Measurements from ENCODE around the gene ELAVL3. TPM values are rescaled to one million over a fixed set of nuclear protein-coding genes. Genes with fewer than 3 reads are reported as not detected.

Gene ELAVL3
- total and polyA plus RNA-seq, 2 experiments from 2014 or later, result not detected

DNA sequence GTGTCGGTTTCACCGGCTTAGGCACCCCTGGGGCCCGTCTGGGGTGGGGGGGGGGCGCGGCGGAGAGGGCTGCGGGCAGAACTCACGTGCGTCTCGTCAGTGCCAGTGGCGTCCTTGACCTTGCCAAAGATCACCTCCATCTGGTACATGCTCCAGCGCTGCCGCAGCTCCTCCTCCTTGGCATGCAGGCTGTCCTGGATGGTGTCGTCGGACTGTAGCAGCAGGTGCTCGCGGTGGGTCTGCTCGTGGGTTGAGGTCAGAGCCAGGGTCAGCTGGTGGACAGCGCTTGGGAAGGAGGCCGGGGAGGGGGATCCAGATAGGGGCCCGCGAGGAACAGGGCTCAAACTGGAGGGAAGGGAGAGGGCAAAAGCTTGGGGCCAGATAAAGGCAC, 57.1 kb downstream of the ELAVL3 start:
- Histone ChIP-seq H2AFZ (no peak overlapping the region), H3K4me1 (ENCODE audit: insufficient read depth) (no peaks in the 10 kb centered on the region), H3K79me2 (ENCODE audit: insufficient read depth) (no peaks in the 10 kb centered on the region), H3K27ac (no peak overlapping the region), H3K4me2 (ENCODE audit: unreplicated experiment) (no peak overlapping the region), H3F3A (ENCODE audit: insufficient read depth) (no peaks in the 10 kb centered on the region), H4K20me1 (ENCODE audit: insufficient read depth) (no peaks in the 10 kb centered on the region), H3K9me2 (ENCODE audit: insufficient read depth) (no peaks in the 10 kb centered on the region), H3K27me3 (replicated peaks; ENCODE audit: insufficient read depth) (no peaks in the 10 kb centered on the region; the same call in 1 of the 2 replicates), H3K9me3 (ENCODE audit: low read depth) (no peaks in the 10 kb centered on the region), H3K36me3 (ENCODE audit: low read depth) (no peaks in the 10 kb centered on the region), H3K4me3 (no peak overlapping the region), H3K9ac (no peak overlapping the region)
- in situ Hi-C loops (cut with MboI), result no loop called here
- 9% methylated on average over 15 to 16 of the region's 22 CpGs for WGBS, 2 experiments (ENCODE audit: low coverage in 1 of 2, low lambda C conversion rate in 2 of 2, missing lambda C conversion rate in 2 of 2)
- DNase-seq, result no peak
- TF ChIP-seq EZH2phosphoT487 (IDR thresholded peaks at IDR 0.05; ENCODE audit: insufficient read depth, low read depth) (no peak), EZH2 (IDR thresholded peaks at IDR 0.05; ENCODE audit: insufficient read depth, poor library complexity, severe bottlenecking) (no peak)

- Histone ChIP-seq H3K4me1 (ENCODE audit: insufficient read depth) (no peaks in the 10 kb centered on the region), H2AFZ (no peak overlapping the region), H3K9ac (no peak overlapping the region), H3K79me2 (ENCODE audit: insufficient read depth) (no peaks in the 10 kb centered on the region), H3K27me3 (replicated peaks; ENCODE audit: insufficient read depth) (no peaks in the 10 kb centered on the region; the same call in 1 of the 2 replicates), H3K36me3 (ENCODE audit: low read depth) (no peaks in the 10 kb centered on the region), H4K20me1 (ENCODE audit: insufficient read depth) (no peaks in the 10 kb centered on the region), H3K4me2 (ENCODE audit: unreplicated experiment) (no peak overlapping the region), H3F3A (ENCODE audit: insufficient read depth) (no peaks in the 10 kb centered on the region), H3K4me3 (no peak overlapping the region), H3K27ac (no peak overlapping the region), H3K9me3 (ENCODE audit: low read depth) (no peaks in the 10 kb centered on the region), H3K9me2 (ENCODE audit: insufficient read depth) (no peaks in the 10 kb centered on the region)
- no peak for TF ChIP-seq EZH2phosphoT487 (IDR thresholded peaks at IDR 0.05; ENCODE audit: insufficient read depth, low read depth)
- no peak for TF ChIP-seq EZH2 (IDR thresholded peaks at IDR 0.05; ENCODE audit: insufficient read depth, poor library complexity, severe bottlenecking)
- WGBS, 2 experiments (ENCODE audit: low coverage in 1 of 2, low lambda C conversion rate in 2 of 2, missing lambda C conversion rate in 2 of 2), result 11 to 14% methylated on average over 27 of the region's 27 CpGs
- no peak for DNase-seq
- in situ Hi-C loops (cut with MboI), result no loop called here
Measured at GRCh38 chr19:11423164-11423790, 57.6 kb downstream of the ELAVL3 start.

DNA sequence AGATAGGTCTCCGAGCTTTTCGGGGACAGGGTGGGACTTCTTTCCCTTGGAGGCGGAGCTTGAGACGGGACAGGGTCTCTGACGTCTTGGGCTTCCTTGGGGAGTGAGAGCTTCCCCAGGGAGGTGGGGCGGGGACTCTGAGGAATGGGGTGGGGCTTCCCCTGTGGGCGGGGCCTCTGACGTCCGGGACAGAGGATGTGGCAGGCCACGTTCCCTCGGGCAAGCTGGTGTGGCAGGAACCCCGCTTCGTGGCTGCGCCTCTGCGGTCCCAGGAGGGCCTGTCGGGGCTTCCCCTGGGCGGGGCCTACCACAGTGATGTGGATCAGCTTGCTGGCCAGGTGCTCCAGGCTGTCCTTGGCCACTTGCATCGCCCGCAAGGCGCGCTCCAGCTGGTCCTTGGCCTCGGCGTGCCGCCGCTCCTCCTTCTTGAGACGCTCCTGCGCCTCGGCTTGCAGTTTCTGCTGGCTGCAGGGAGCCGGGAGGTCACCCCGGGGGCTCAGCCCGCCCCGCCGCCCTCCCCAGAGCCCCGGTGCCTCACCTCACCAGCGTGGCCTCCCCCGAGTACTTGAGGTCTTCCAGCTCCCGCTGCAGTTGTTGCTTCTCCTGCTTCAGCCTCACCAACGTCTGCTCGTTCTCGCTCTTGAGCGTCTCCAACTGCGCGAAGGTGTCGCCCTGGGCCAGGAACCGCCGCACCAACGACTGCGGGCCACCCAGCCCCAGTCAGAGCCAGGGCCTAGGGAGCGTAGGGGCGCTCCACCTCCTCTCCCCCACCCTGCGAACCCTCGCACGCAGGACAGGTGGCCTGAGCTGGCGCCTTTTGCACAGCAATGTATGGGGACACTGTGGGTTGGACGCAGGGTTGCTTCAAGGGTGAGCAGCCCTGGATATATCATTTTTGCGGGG, 58.4 kb downstream of the ELAVL3 start:
- 3% methylated on average over 44 to 56 of the region's 56 CpGs for WGBS, 2 experiments (ENCODE audit: low coverage in 1 of 2, low lambda C conversion rate in 2 of 2, missing lambda C conversion rate in 2 of 2)
- Histone ChIP-seq H4K20me1 (ENCODE audit: insufficient read depth) (no peaks in the 10 kb centered on the region), H3K36me3 (ENCODE audit: low read depth) (no peaks in the 10 kb centered on the region), H3K9me3 (ENCODE audit: low read depth) (no peaks in the 10 kb centered on the region), H3K4me2 (ENCODE audit: unreplicated experiment) (peak overlapping the region; percentile 74), H3K4me3 (peak overlapping the region; percentile 61), H2AFZ (peak overlapping the region; percentile 70), H3K4me1 (ENCODE audit: insufficient read depth) (no peaks in the 10 kb centered on the region), H3K79me2 (ENCODE audit: insufficient read depth) (no peaks in the 10 kb centered on the region), H3K9me2 (ENCODE audit: insufficient read depth) (no peaks in the 10 kb centered on the region), H3K27ac (no peak overlapping the region), H3K9ac (peak overlapping the region; percentile 44; the same call in 1 of the 2 replicates), H3K27me3 (replicated peaks; ENCODE audit: insufficient read depth) (no peaks in the 10 kb centered on the region; the same call in 1 of the 2 replicates), H3F3A (ENCODE audit: insufficient read depth) (no peaks in the 10 kb centered on the region)
- TF ChIP-seq EZH2phosphoT487 (IDR thresholded peaks at IDR 0.05; ENCODE audit: insufficient read depth, low read depth) (no peak), EZH2 (IDR thresholded peaks at IDR 0.05; ENCODE audit: insufficient read depth, poor library complexity, severe bottlenecking) (no peak)
- in situ Hi-C loops (cut with MboI), result no loop called here
- peak; percentile 74 for DNase-seq

- TF ChIP-seq EZH2 (IDR thresholded peaks at IDR 0.05; ENCODE audit: insufficient read depth, poor library complexity, severe bottlenecking) (no peak), EZH2phosphoT487 (IDR thresholded peaks at IDR 0.05; ENCODE audit: insufficient read depth, low read depth) (no peak)
Measured at GRCh38 chr19:11421371-11422098, 59.3 kb downstream of the ELAVL3 start.

More at GRCh38 chr19:11421371-11422098, 59.3 kb downstream of the ELAVL3 start:
- Histone ChIP-seq H3F3A (ENCODE audit: insufficient read depth) (no peaks in the 10 kb centered on the region), H3K9ac (no peak overlapping the region), H3K4me2 (ENCODE audit: unreplicated experiment) (peak overlapping the region; percentile 74), H3K4me3 (peak overlapping the region; percentile 61), H4K20me1 (ENCODE audit: insufficient read depth) (no peaks in the 10 kb centered on the region), H3K79me2 (ENCODE audit: insufficient read depth) (no peaks in the 10 kb centered on the region), H3K9me2 (ENCODE audit: insufficient read depth) (no peaks in the 10 kb centered on the region), H3K36me3 (ENCODE audit: low read depth) (no peaks in the 10 kb centered on the region), H3K27ac (no peak overlapping the region), H3K27me3 (replicated peaks; ENCODE audit: insufficient read depth) (no peaks in the 10 kb centered on the region; the same call in 1 of the 2 replicates), H3K9me3 (ENCODE audit: low read depth) (no peaks in the 10 kb centered on the region), H2AFZ (peak overlapping the region; percentile 70), H3K4me1 (ENCODE audit: insufficient read depth) (no peaks in the 10 kb centered on the region)
- DNase-seq, result peak; percentile 32
- in situ Hi-C loops (cut with MboI), result no loop called here
- 12 to 16% methylated on average over 34 to 36 of the region's 36 CpGs for WGBS, 2 experiments (ENCODE audit: low coverage in 1 of 2, low lambda C conversion rate in 2 of 2, missing lambda C conversion rate in 2 of 2)

All from GM23248 (cell line).